SK-N-SH treated with all-trans-retinoic acid at 6 μM for 48 hours (cell line): ENCODE results near the gene CLTB.

Source experiments
- BACH2 ChIP-seq: fragments of 250-450 bp; sonication (Bioruptor Pico); IDR thresholded peaks from 2 replicates; pipeline ENCODE4 v1.9.0; 2021; ENCODE audit warnings: mild to moderate bottlenecking, borderline replicate concordance
- CSDC2 ChIP-seq: fragments of 250-450 bp; sonication (Bioruptor Pico); IDR thresholded peaks from 2 replicates; pipeline ENCODE4 v1.5.0; 2020; ENCODE audit warnings: mild to moderate bottlenecking, moderate library complexity
- OSR1 ChIP-seq: fragments of 250-450 bp; sonication (Bioruptor Pico); IDR thresholded peaks from 2 replicates; pipeline ENCODE4 v1.8.0; 2022; ENCODE audit warnings: moderate library complexity, mild to moderate bottlenecking, inconsistent platforms
- PPARA ChIP-seq: fragments of 250-450 bp; sonication (Bioruptor Pico); IDR thresholded peaks from 2 replicates; pipeline ENCODE4 v1.5.0; 2020; ENCODE audit warnings: mild to moderate bottlenecking, borderline replicate concordance
- RARB ChIP-seq: fragments of 250-450 bp; sonication (Bioruptor Pico); IDR thresholded peaks from 2 replicates; pipeline ENCODE4 v1.8.0; 2021; ENCODE audit warnings: mild to moderate bottlenecking, moderate library complexity
- SNAI2 ChIP-seq: fragments of 250-450 bp; sonication (Bioruptor Pico); IDR thresholded peaks from 2 replicates; pipeline ENCODE4 v1.5.0; 2020; ENCODE audit warnings: mild to moderate bottlenecking, moderate library complexity
- TCF4 ChIP-seq: fragments of 250-450 bp; sonication (Bioruptor Pico); IDR thresholded peaks from 2 replicates; pipeline ENCODE4 v1.8.0; 2021; ENCODE audit warnings: mild to moderate bottlenecking, moderate library complexity, borderline replicate concordance
- ZFP3 ChIP-seq: fragments of 250-450 bp; sonication (Bioruptor Pico); IDR thresholded peaks from 2 replicates; pipeline ENCODE4 v1.5.0; 2020; ENCODE audit warnings: mild to moderate bottlenecking, moderate library complexity
- ZFP30 ChIP-seq: fragments of 450-650 bp; formaldehyde crosslinking; IDR thresholded peaks from 2 replicates; pipeline ENCODE4 v1.5.0; 2022; ENCODE audit warnings: mild to moderate bottlenecking, moderate library complexity
- ZNF70 ChIP-seq: fragments of 450-650 bp; formaldehyde crosslinking; IDR thresholded peaks from 2 replicates; pipeline ENCODE4 v1.5.0; 2020; ENCODE audit warnings: mild to moderate bottlenecking, moderate library complexity
- ZNF8 ChIP-seq: fragments of 450-650 bp; formaldehyde crosslinking; IDR thresholded peaks from 2 replicates; pipeline ENCODE4 v1.5.0; 2020; ENCODE audit warnings: mild to moderate bottlenecking, moderate library complexity
- TF ChIP-seq, protein P1 (sequence below): fragments of 250-450 bp; sonication (Bioruptor Pico); IDR thresholded peaks from 2 replicates; pipeline ENCODE4 v1.8.0; 2020; ENCODE audit warnings: mild to moderate bottlenecking, moderate library complexity, borderline replicate concordance
- TF ChIP-seq, protein P2 (sequence below): fragments of 250-450 bp; sonication (Bioruptor Pico); IDR thresholded peaks from 2 replicates; pipeline ENCODE4 v1.5.0; 2020; ENCODE audit warnings: mild to moderate bottlenecking, moderate library complexity
- TF ChIP-seq, protein P3 (sequence below): fragments of 250-450 bp; sonication (Bioruptor Pico); IDR thresholded peaks from 2 replicates; pipeline ENCODE4 v1.8.0; 2021; ENCODE audit warnings: low read depth, mild to moderate bottlenecking, moderate library complexity, borderline replicate concordance

DNA sequence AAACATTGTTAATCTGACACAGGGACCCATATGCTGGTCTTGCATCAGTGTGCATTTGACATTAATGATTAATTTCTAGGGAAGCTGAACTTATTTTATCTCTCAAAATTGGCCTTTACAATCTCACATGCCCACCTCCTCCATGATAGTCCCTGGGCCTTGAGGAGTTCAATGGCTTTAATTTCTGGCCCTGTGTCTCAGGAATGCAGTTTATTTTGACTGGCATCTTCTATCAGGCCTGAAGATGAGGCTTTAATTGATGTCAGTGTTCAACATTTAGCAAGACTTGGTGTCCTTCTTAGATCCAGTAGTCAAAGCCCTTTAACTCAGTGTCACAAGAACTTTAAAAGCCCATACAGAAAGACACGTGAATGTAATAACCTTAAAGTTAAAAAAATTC lies 10.5 kb upstream of the CLTB start:
- TF ChIP-seq ZFP3 = no peak
- no peak for TF ChIP-seq ZFP30
- no peak for TF ChIP-seq CSDC2 (CRISPR knock-in tag)
- TF ChIP-seq OSR1 = no peak
- no peak for TF ChIP-seq BACH2 (CRISPR knock-in tag)
- no peak for TF ChIP-seq ZNF70
- TF ChIP-seq, protein P1, sequence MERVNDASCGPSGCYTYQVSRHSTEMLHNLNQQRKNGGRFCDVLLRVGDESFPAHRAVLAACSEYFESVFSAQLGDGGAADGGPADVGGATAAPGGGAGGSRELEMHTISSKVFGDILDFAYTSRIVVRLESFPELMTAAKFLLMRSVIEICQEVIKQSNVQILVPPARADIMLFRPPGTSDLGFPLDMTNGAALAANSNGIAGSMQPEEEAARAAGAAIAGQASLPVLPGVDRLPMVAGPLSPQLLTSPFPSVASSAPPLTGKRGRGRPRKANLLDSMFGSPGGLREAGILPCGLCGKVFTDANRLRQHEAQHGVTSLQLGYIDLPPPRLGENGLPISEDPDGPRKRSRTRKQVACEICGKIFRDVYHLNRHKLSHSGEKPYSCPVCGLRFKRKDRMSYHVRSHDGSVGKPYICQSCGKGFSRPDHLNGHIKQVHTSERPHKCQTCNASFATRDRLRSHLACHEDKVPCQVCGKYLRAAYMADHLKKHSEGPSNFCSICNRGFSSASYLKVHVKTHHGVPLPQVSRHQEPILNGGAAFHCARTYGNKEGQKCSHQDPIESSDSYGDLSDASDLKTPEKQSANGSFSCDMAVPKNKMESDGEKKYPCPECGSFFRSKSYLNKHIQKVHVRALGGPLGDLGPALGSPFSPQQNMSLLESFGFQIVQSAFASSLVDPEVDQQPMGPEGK (CRISPR knock-in tag) = no peak
- no peak for TF ChIP-seq RARB
- TF ChIP-seq PPARA (CRISPR knock-in tag) = no peak
- TF ChIP-seq, protein P2, sequence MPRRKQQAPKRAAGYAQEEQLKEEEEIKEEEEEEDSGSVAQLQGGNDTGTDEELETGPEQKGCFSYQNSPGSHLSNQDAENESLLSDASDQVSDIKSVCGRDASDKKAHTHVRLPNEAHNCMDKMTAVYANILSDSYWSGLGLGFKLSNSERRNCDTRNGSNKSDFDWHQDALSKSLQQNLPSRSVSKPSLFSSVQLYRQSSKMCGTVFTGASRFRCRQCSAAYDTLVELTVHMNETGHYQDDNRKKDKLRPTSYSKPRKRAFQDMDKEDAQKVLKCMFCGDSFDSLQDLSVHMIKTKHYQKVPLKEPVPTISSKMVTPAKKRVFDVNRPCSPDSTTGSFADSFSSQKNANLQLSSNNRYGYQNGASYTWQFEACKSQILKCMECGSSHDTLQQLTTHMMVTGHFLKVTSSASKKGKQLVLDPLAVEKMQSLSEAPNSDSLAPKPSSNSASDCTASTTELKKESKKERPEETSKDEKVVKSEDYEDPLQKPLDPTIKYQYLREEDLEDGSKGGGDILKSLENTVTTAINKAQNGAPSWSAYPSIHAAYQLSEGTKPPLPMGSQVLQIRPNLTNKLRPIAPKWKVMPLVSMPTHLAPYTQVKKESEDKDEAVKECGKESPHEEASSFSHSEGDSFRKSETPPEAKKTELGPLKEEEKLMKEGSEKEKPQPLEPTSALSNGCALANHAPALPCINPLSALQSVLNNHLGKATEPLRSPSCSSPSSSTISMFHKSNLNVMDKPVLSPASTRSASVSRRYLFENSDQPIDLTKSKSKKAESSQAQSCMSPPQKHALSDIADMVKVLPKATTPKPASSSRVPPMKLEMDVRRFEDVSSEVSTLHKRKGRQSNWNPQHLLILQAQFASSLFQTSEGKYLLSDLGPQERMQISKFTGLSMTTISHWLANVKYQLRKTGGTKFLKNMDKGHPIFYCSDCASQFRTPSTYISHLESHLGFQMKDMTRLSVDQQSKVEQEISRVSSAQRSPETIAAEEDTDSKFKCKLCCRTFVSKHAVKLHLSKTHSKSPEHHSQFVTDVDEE (CRISPR knock-in tag) = no peak
- TF ChIP-seq ZNF8 (CRISPR knock-in tag) = no peak
- TF ChIP-seq SNAI2 (CRISPR knock-in tag) = no peak
- TF ChIP-seq TCF4 (CRISPR knock-in tag) = no peak
- TF ChIP-seq, protein P3, sequence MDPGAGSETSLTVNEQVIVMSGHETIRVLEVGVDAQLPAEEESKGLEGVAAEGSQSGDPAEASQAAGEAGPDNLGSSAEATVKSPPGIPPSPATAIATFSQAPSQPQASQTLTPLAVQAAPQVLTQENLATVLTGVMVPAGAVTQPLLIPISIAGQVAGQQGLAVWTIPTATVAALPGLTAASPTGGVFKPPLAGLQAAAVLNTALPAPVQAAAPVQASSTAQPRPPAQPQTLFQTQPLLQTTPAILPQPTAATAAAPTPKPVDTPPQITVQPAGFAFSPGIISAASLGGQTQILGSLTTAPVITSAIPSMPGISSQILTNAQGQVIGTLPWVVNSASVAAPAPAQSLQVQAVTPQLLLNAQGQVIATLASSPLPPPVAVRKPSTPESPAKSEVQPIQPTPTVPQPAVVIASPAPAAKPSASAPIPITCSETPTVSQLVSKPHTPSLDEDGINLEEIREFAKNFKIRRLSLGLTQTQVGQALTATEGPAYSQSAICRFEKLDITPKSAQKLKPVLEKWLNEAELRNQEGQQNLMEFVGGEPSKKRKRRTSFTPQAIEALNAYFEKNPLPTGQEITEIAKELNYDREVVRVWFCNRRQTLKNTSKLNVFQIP (CRISPR knock-in tag) = no peak
